Keratinocyte (primary cell): Measurements from ENCODE around the gene BTBD8. TPM values are rescaled to one million over a fixed set of nuclear protein-coding genes. Genes with fewer than 3 reads are reported as not detected.
A peak's percentile ranks its signal among the peaks of the same experiment; 100 is the strongest.

Source experiments
- DNase-seq: peaks from one replicate; pipeline ENCODE4 v3.0.0-alpha.2; 2011; ENCODE audit warnings: low read depth, missing footprints, low spot score
- FAIRE-seq: peaks from 2 replicates; lab custom pipeline; 2011; peaks lifted over from hg19 to GRCh38; lab: Jason Lieb, UNC
- H2AFZ ChIP-seq: 2 replicates; pipeline ENCODE4 v1.6.0; 2012; ENCODE audit warnings: low read length, control low read depth, inconsistent platforms; ENCODE audit not compliant: control insufficient read depth
- H3K27ac ChIP-seq: 2 replicates; pipeline ENCODE4 v1.5.1; 2011; ENCODE audit warnings: low read length; ENCODE audit not compliant: control insufficient read depth, insufficient read depth
- H3K27me3 ChIP-seq: 3 replicates; pipeline ENCODE4 v1.6.0; 2011; ENCODE audit warnings: low read length; ENCODE audit not compliant: control insufficient read depth, insufficient read depth; ENCODE audit errors: extremely low read depth
- H3K36me3 ChIP-seq, 2 experiments: 2 replicates in 1 of 2; 3 replicates in 1 of 2; pipeline ENCODE4 v1.5.1; 2011; ENCODE audit warnings: low read length in 2 of 2, mild to moderate bottlenecking in 1 of 2; ENCODE audit not compliant: control insufficient read depth in 2 of 2, insufficient read depth in 2 of 2; ENCODE audit errors: extremely low read depth in 1 of 2
- H3K4me1 ChIP-seq: 3 replicates; pipeline ENCODE4 v1.5.1; 2011; ENCODE audit warnings: low read length; ENCODE audit not compliant: control insufficient read depth, insufficient read depth; ENCODE audit errors: extremely low read depth
- H3K4me2 ChIP-seq: 3 replicates; pipeline ENCODE4 v1.6.0; 2011; ENCODE audit warnings: low read depth, low read length; ENCODE audit not compliant: control insufficient read depth, insufficient read depth; ENCODE audit errors: extremely low read depth
- H3K4me3 ChIP-seq, 3 experiments: fragments of 200-600 bp in 1 of 3; sonication (generic) in 1 of 3; 2 replicates in 2 of 3; 3 replicates in 1 of 3; pipeline ENCODE4 v1.5.1; 2011 to 2016; ENCODE audit warnings: low read length in 3 of 3, mild to moderate bottlenecking in 3 of 3, control low read depth in 2 of 3, inconsistent platforms in 1 of 3, low read depth in 1 of 3, mixed read lengths in 1 of 3, mixed run types in 1 of 3, moderate library complexity in 1 of 3; ENCODE audit not compliant: control insufficient read depth in 2 of 3, insufficient read depth in 2 of 3; ENCODE audit errors: extremely low read depth in 1 of 3
- H3K79me2 ChIP-seq: 2 replicates; pipeline ENCODE4 v1.6.0; 2012; ENCODE audit warnings: low read length; ENCODE audit not compliant: control insufficient read depth, insufficient read depth
- H3K9ac ChIP-seq: 3 replicates; pipeline ENCODE4 v1.6.0; 2011; ENCODE audit warnings: low read length; ENCODE audit not compliant: control insufficient read depth, insufficient read depth; ENCODE audit errors: extremely low read depth
- H3K9me1 ChIP-seq: 3 replicates; pipeline ENCODE4 v1.6.0; 2011; ENCODE audit warnings: low read length; ENCODE audit not compliant: control insufficient read depth, insufficient read depth; ENCODE audit errors: extremely low read depth
- H3K9me3 ChIP-seq: 2 replicates; pipeline ENCODE4 v1.5.1; 2012; ENCODE audit warnings: low read depth, low read length; ENCODE audit not compliant: control insufficient read depth
- H4K20me1 ChIP-seq: 3 replicates; pipeline ENCODE4 v1.6.0; 2011; ENCODE audit warnings: low read length; ENCODE audit not compliant: control insufficient read depth, insufficient read depth; ENCODE audit errors: extremely low read depth
- EZH2 ChIP-seq: IDR thresholded peaks from one replicate; pipeline ENCODE4 v1.6.1; 2012; ENCODE audit warnings: inconsistent platforms, mild to moderate bottlenecking, low read length, moderate library complexity
- dilution Hi-C: fragments of 300-500 bp; cut with MboI; formaldehyde crosslinking; loops from one replicate; pipeline ENCODE4 v1.7.0; 2020; ENCODE audit warnings: low sequenced_read_pairs; ENCODE audit not compliant: extremely low pct_ligation_motif_present
- polyA plus RNA-seq, 5 experiments: library from polyadenylated mRNA; depleted of rRNA in 3 of 5; stranded (reverse) in 3 of 5; stranded (forward) in 1 of 5; unstranded in 1 of 5; fragments of >200 nt; gene quantifications; 1 replicate in 1 of 5; 2 replicates in 3 of 5; 3 replicates in 1 of 5; pipeline versions ENCODE4 v1.2.1 to v1.2.3, GENCODE V29; 2011 to 2012; ENCODE audit warnings: missing spikeins in 2 of 5, low read depth in 1 of 5, low replicate concordance in 1 of 5
- TF ChIP-seq, protein P1 (sequence below), 3 experiments: IDR thresholded peaks in 1 of 3; conservative IDR thresholded peaks in 1 of 3; optimal IDR thresholded peaks in 1 of 3; 2 replicates in 2 of 3; 3 replicates in 1 of 3; pipeline versions ENCODE3 to v1.5.1; 2011; ENCODE audit warnings: low read length in 3 of 3, mild to moderate bottlenecking in 3 of 3, moderate library complexity in 2 of 3, control low read depth in 1 of 3, inconsistent platforms in 1 of 3; ENCODE audit not compliant: insufficient read depth in 2 of 3; ENCODE audit errors: extremely low read depth in 1 of 3

The BTBD8 gene
- polyA plus RNA-seq, 1 donor (not counting 4 experiments of a cell fraction or from before 2014, with no cell fraction given): 1.4 TPM

DNA sequence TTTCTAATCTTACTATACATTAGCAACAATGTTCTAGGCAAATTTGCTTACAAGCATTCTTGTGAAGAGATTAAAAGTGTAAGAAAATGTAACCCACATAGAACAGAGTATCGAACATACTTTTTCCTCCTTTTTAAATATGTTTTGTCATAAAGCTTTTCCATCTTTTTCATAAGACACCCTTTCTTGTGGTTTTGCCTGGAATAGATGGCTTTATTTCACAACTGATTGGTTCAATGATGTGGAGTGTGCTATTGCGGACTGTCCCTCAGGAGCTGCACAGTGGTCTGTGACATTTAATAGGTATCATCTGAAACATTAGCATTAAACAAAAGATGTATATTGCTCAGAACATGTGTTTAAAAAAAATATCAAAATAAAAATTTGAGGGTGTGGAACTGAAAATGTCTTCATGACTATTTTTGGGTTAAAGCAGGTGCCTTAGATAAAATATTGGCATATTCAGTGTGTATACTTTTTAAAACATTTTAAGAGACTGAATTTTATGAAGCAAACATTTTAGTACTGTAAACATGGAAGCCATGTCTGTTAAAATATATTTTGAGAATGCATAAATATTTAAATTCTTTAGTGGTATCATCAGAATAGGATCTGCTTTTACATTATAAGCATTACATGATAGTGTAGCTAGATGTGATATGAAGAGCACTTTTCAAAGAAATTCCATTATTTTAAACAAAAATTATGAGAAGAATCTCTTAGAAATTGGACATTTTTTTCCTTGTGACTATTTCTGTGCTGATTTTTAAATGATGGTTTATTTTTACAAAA is 89.3 kb downstream of the BTBD8 start:
- no peak for DNase-seq
- TF ChIP-seq, protein P1, sequence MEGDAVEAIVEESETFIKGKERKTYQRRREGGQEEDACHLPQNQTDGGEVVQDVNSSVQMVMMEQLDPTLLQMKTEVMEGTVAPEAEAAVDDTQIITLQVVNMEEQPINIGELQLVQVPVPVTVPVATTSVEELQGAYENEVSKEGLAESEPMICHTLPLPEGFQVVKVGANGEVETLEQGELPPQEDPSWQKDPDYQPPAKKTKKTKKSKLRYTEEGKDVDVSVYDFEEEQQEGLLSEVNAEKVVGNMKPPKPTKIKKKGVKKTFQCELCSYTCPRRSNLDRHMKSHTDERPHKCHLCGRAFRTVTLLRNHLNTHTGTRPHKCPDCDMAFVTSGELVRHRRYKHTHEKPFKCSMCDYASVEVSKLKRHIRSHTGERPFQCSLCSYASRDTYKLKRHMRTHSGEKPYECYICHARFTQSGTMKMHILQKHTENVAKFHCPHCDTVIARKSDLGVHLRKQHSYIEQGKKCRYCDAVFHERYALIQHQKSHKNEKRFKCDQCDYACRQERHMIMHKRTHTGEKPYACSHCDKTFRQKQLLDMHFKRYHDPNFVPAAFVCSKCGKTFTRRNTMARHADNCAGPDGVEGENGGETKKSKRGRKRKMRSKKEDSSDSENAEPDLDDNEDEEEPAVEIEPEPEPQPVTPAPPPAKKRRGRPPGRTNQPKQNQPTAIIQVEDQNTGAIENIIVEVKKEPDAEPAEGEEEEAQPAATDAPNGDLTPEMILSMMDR (optimal IDR thresholded peaks at IDR 0.05 in 1 of 3, IDR thresholded peaks at IDR 0.05 in 1 of 3, conservative IDR thresholded peaks at IDR 0.05 in 1 of 3; ENCODE audit: extremely low read depth in 1 of 3, insufficient read depth in 2 of 3, low read length in 3 of 3): no peak
- TF ChIP-seq EZH2: no peak
- no peak overlapping the region for H2AFZ ChIP-seq
- H3K27ac ChIP-seq: no peak overlapping the region
- dilution Hi-C loops: no loop called here
- H3K9me1 ChIP-seq: no peaks in the 10 kb centered on the region
- no peaks in the 10 kb centered on the region for H3K36me3 ChIP-seq
- FAIRE-seq: no peak
- H3K9ac ChIP-seq: no peak overlapping the region
- H3K79me2 ChIP-seq: no peaks in the 10 kb centered on the region
- H3K4me2 ChIP-seq: no peak overlapping the region
- no peaks in the 10 kb centered on the region for H3K4me1 ChIP-seq
- no peaks in the 10 kb centered on the region for H4K20me1 ChIP-seq
- H3K9me3 ChIP-seq: no peaks in the 10 kb centered on the region
- H3K4me3 ChIP-seq: no peak overlapping the region
- no peaks in the 10 kb centered on the region for H3K27me3 ChIP-seq

DNA sequence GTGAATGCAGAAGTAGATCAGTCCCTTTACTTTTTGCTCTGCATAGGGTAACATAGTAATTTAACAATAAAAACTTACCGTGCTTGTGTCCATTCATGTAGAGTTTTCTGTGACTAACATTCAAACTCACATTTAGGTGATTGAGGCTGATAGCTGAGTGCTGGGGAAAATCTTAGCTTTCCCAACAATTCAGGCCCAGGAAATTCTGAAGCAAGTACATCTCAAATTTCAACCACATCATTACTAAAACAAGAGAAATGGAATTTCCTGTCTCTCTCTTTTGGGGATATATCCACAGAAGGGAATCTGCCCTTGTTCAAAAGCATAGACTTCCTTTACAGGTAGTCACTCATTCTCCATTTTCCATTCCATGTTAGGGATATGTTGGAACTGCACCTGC is 104.5 kb downstream of the BTBD8 start:
- TF ChIP-seq, protein P1 (optimal IDR thresholded peaks at IDR 0.05 in 1 of 3, IDR thresholded peaks at IDR 0.05 in 1 of 3, conservative IDR thresholded peaks at IDR 0.05 in 1 of 3; ENCODE audit: extremely low read depth in 1 of 3, insufficient read depth in 2 of 3, low read length in 3 of 3): no peak
- no peak for TF ChIP-seq EZH2
- peak overlapping the region; percentile 51 for H2AFZ ChIP-seq
- no peak overlapping the region for H3K4me3 ChIP-seq
- H3K4me2 ChIP-seq: peak overlapping the region; percentile 26
- no peaks in the 10 kb centered on the region for H4K20me1 ChIP-seq
- H3K9me1 ChIP-seq: no peaks in the 10 kb centered on the region
- FAIRE-seq (no peak), DNase-seq (no peak)
- H3K36me3 ChIP-seq: no peaks in the 10 kb centered on the region
- H3K27me3 ChIP-seq: no peaks in the 10 kb centered on the region
- dilution Hi-C loops: no loop called here
- H3K9me3 ChIP-seq: no peaks in the 10 kb centered on the region
- H3K9ac ChIP-seq: no peak overlapping the region
- H3K27ac ChIP-seq: no peak overlapping the region
- H3K79me2 ChIP-seq: no peaks in the 10 kb centered on the region
- H3K4me1 ChIP-seq: peaks cover 7% of the 10 kb centered on the region
